K562 (cell line): ENCODE data around the gene GRWD1. TPM values are rescaled to one million over a fixed set of nuclear protein-coding genes. Genes with fewer than 3 reads are reported as not detected.

Source experiments
- CEBPB ChIP-seq: fragments of 450-650 bp; IDR thresholded peaks from 2 replicates; pipeline ENCODE4 v1.6.1; 2016; ENCODE audit warnings: missing genetic modification characterization, missing compliant biosample characterization
- MAFG ChIP-seq: fragments of 450-650 bp; conservative IDR thresholded peaks from 2 replicates; pipeline ENCODE4 v1.6.1; 2016; ENCODE audit warnings: missing genetic modification characterization, missing compliant biosample characterization
- MIER1 ChIP-seq: fragments of 450-650 bp; IDR thresholded peaks from 2 replicates; pipeline ENCODE4 v1.6.1; 2016; ENCODE audit warnings: antibody characterized with exemption, mild to moderate bottlenecking, low read depth
- NONO ChIP-seq, 2 experiments: fragments of 200-400 bp in 1 of 2; fragments of 450-650 bp in 1 of 2; formaldehyde crosslinking in 1 of 2; IDR thresholded peaks; 2 replicates each; pipeline ENCODE4 v1.6.1; 2017; ENCODE audit warnings: low read depth in 2 of 2, mild to moderate bottlenecking in 2 of 2, moderate library complexity in 2 of 2, low read length in 1 of 2
- PRPF4 ChIP-seq: fragments of 200-400 bp; formaldehyde crosslinking; IDR thresholded peaks from one replicate; pipeline ENCODE4 v1.6.1; 2017; ENCODE audit warnings: low read length, low read depth, mild to moderate bottlenecking; ENCODE audit not compliant: insufficient read depth, poor library complexity, severe bottlenecking
- ZNF318 ChIP-seq, 2 experiments: fragments of 450-650 bp; IDR thresholded peaks; 2 replicates each; pipeline ENCODE4 v1.6.1; 2016; ENCODE audit warnings: mild to moderate bottlenecking in 2 of 2, borderline replicate concordance in 1 of 2, low read depth in 1 of 2, moderate library complexity in 1 of 2
- polyA plus RNA-seq, 8 experiments: library from polyadenylated mRNA; depleted of rRNA in 4 of 8; stranded (reverse) in 5 of 8; unstranded in 3 of 8; fragments of >200 nt; fragmentation: Nextera tagmentation in 2 of 8; fragmentation: Illumina TruSeq in 1 of 8; extraction: Ambion mirVana in 2 of 8; extraction: Trizol in 1 of 8; gene quantifications; 2 replicates each; pipeline versions ENCODE4 v1.2.1 to v1.2.3, GENCODE V29; 2011 to 2014; ENCODE audit warnings: inconsistent platforms in 1 of 8, missing spikeins in 1 of 8
- total RNA-seq, 7 experiments: library from RNA; depleted of rRNA in 6 of 7; stranded (reverse); fragments of >200 nt in 6 of 7; fragmentation: Illumina TruSeq in 2 of 7; extraction: Trizol in 2 of 7; gene quantifications; 2 replicates each; pipeline versions ENCODE4 v1.2.1 to v1.2.3, GENCODE V29; 2011 to 2021; ENCODE audit warnings: low replicate concordance in 1 of 7
- TF ChIP-seq, protein P1 (sequence below): sonication (generic); formaldehyde crosslinking; IDR thresholded peaks from 2 replicates; pipeline ENCODE4 v1.8.1; 2023; ENCODE audit warnings: mild to moderate bottlenecking, missing genetic modification reagents
- TF ChIP-seq, protein P2 (sequence below): fragments of 250-450 bp; sonication (Bioruptor Pico); IDR thresholded peaks from 2 replicates; pipeline ENCODE4 v1.4.0; 2020
- TF ChIP-seq, protein P3 (sequence below): fragments of 250-450 bp; sonication (Bioruptor Pico); IDR thresholded peaks from 2 replicates; pipeline ENCODE4 v1.8.0; 2022; ENCODE audit warnings: inconsistent platforms

Gene GRWD1
- total and polyA plus RNA-seq, 9 of the 15 experiments (the other 6 are each of a cell fraction or from before 2014, with no cell fraction given): 1.5 to 87.2 (median 24.5) TPM

DNA sequence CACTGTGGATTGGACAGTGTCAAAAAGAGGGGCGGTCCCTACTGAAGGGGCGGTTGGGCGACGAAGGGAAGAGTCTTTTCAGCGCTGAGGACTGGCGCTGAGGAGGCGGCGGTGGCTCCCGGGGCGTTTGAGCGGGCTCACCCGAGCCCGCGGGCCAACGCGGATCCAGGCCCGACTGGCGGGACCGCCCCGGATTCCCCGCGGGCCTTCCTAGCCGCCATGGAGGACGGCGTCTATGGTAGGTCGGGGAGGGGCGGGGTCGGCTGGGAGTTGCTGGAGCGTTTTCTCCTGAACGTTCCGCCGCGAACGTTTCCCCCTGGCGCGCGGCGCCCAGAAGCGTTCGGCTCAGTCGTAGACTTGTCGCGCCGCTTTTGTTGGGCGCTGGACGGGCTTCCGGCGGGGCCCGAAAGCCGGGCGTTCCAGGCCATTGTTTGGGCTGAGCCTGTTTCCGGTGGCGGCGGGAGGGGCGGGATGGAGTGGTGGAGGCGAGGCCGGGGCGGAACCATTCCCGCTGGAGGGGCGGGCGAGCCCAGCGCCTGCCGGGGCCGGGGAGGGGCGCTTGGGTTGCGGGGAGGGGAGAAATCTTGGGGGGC lies 23.6 kb downstream of the GRWD1 start, which contains the start of gene CYTH2 (continued):
- TF ChIP-seq CEBPB (tag) (no peak), MAFG (tag) (no peak), PRPF4 (no peak), NONO (IDR thresholded peaks at IDR 0.05; ENCODE audit: low read depth in 2 of 2, low read length in 1 of 2) (peak in 1 of 2 experiments; percentile 77; a peak in 3 of 4 replicates), MIER1 (no peak), ZNF318 (IDR thresholded peaks at IDR 0.05; ENCODE audit: borderline replicate concordance in 1 of 2, low read depth in 1 of 2) (no peak)
- TF ChIP-seq, protein P1, sequence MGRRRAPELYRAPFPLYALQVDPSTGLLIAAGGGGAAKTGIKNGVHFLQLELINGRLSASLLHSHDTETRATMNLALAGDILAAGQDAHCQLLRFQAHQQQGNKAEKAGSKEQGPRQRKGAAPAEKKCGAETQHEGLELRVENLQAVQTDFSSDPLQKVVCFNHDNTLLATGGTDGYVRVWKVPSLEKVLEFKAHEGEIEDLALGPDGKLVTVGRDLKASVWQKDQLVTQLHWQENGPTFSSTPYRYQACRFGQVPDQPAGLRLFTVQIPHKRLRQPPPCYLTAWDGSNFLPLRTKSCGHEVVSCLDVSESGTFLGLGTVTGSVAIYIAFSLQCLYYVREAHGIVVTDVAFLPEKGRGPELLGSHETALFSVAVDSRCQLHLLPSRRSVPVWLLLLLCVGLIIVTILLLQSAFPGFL (CRISPR knock-in tag): 0 out of 2 replicates have a peak, but pooled peaks have one; percentile 28
- TF ChIP-seq, protein P2, sequence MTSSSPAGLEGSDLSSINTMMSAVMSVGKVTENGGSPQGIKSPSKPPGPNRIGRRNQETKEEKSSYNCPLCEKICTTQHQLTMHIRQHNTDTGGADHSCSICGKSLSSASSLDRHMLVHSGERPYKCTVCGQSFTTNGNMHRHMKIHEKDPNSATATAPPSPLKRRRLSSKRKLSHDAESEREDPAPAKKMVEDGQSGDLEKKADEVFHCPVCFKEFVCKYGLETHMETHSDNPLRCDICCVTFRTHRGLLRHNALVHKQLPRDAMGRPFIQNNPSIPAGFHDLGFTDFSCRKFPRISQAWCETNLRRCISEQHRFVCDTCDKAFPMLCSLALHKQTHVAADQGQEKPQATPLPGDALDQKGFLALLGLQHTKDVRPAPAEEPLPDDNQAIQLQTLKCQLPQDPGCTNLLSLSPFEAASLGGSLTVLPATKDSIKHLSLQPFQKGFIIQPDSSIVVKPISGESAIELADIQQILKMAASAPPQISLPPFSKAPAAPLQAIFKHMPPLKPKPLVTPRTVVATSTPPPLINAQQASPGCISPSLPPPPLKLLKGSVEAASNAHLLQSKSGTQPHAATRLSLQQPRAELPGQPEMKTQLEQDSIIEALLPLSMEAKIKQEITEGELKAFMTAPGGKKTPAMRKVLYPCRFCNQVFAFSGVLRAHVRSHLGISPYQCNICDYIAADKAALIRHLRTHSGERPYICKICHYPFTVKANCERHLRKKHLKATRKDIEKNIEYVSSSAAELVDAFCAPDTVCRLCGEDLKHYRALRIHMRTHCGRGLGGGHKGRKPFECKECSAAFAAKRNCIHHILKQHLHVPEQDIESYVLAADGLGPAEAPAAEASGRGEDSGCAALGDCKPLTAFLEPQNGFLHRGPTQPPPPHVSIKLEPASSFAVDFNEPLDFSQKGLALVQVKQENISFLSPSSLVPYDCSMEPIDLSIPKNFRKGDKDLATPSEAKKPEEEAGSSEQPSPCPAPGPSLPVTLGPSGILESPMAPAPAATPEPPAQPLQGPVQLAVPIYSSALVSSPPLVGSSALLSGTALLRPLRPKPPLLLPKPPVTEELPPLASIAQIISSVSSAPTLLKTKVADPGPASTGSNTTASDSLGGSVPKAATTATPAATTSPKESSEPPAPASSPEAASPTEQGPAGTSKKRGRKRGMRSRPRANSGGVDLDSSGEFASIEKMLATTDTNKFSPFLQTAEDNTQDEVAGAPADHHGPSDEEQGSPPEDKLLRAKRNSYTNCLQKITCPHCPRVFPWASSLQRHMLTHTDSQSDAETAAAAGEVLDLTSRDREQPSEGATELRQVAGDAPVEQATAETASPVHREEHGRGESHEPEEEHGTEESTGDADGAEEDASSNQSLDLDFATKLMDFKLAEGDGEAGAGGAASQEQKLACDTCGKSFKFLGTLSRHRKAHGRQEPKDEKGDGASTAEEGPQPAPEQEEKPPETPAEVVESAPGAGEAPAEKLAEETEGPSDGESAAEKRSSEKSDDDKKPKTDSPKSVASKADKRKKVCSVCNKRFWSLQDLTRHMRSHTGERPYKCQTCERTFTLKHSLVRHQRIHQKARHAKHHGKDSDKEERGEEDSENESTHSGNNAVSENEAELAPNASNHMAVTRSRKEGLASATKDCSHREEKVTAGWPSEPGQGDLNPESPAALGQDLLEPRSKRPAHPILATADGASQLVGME (CRISPR knock-in tag): peak; percentile 59; the same call in 1 of the 2 replicates
- TF ChIP-seq, protein P3, sequence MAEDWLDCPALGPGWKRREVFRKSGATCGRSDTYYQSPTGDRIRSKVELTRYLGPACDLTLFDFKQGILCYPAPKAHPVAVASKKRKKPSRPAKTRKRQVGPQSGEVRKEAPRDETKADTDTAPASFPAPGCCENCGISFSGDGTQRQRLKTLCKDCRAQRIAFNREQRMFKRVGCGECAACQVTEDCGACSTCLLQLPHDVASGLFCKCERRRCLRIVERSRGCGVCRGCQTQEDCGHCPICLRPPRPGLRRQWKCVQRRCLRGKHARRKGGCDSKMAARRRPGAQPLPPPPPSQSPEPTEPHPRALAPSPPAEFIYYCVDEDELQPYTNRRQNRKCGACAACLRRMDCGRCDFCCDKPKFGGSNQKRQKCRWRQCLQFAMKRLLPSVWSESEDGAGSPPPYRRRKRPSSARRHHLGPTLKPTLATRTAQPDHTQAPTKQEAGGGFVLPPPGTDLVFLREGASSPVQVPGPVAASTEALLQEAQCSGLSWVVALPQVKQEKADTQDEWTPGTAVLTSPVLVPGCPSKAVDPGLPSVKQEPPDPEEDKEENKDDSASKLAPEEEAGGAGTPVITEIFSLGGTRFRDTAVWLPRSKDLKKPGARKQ: no peak
